Stimulated activated CD8-positive, alpha-beta memory T cell treated with anti-CD3 and anti-CD28 coated beads, Interleukin-4, amount 100 ng/mL, for 24 hours (primary cell): ENCODE measurements around the gene PDE3B.
"Not testable (repeated sequence)": the region's sequence is repeated elsewhere in the genome, so short reads cannot be mapped to it uniquely, and the experiment has no call there.

Source experiments
- DNase-seq: peaks from one replicate; pipeline ENCODE4 v3.0.0-alpha.2; 2020; ENCODE audit warnings: low read depth

PDE3B gene

GRCh38 chr11:14809466-14809865, 165.9 kb downstream of the PDE3B start:
- DNase-seq: no peak

GRCh38 chr11:14812757-14813156, 169.2 kb downstream of the PDE3B start:
- DNase-seq: no peak

GRCh38 chr11:14813516-14813915, 169.9 kb downstream of the PDE3B start:
- no peak for DNase-seq

GRCh38 chr11:14818779-14819178, 175.2 kb downstream of the PDE3B start:
- no peak for DNase-seq

- no peak for DNase-seq
These were observed 176.0 kb downstream of the PDE3B start for GRCh38 chr11:14819596-14819995.

- DNase-seq: no peak
These were observed 177.4 kb downstream of the PDE3B start for GRCh38 chr11:14821031-14821430.

GRCh38 chr11:14826600-14826999, 183.0 kb downstream of the PDE3B start:
- DNase-seq: no peak

GRCh38 chr11:14835496-14836492, 192.2 kb downstream of the PDE3B start:
- DNase-seq: no peak

- DNase-seq: no peak
These were observed 198.4 kb downstream of the PDE3B start for GRCh38 chr11:14842002-14842401.

GRCh38 chr11:14852571-14853177, 209.1 kb downstream of the PDE3B start:
- no peak for DNase-seq

GRCh38 chr11:14854057-14854456, 210.5 kb downstream of the PDE3B start:
- no peak for DNase-seq

GRCh38 chr11:14855890-14856289, 212.3 kb downstream of the PDE3B start:
- no peak for DNase-seq

- no peak for DNase-seq
These were observed 214.0 kb downstream of the PDE3B start for GRCh38 chr11:14857621-14858020.

GRCh38 chr11:14858404-14858803, 214.8 kb downstream of the PDE3B start:
- no peak for DNase-seq

GRCh38 chr11:14860511-14860910, 216.9 kb downstream of the PDE3B start:
- DNase-seq: no peak

- no peak for DNase-seq
These were observed 218.1 kb downstream of the PDE3B start for GRCh38 chr11:14861680-14862079.

GRCh38 chr11:14863775-14864174, 220.2 kb downstream of the PDE3B start:
- DNase-seq: not testable (repeated sequence)

- DNase-seq: no peak
These were observed 228.4 kb downstream of the PDE3B start for GRCh38 chr11:14872032-14872431.

GRCh38 chr11:14873632-14874031, 230.0 kb downstream of the PDE3B start:
- DNase-seq: no peak

- DNase-seq: no peak
These were observed 231.6 kb downstream of the PDE3B start for GRCh38 chr11:14875163-14875562.

- DNase-seq: no peak
These were observed 238.1 kb downstream of the PDE3B start for GRCh38 chr11:14881576-14882193.

- no peak for DNase-seq
These were observed 238.6 kb downstream of the PDE3B start for GRCh38 chr11:14882196-14882595.

GRCh38 chr11:14883683-14884082, 240.1 kb downstream of the PDE3B start:
- not testable (repeated sequence) for DNase-seq
